Body of pancreas (tissue), 4 donors: ENCODE data around the gene INVS. TPM values are rescaled to one million over a fixed set of nuclear protein-coding genes. Genes with fewer than 3 reads are reported as not detected.

Experiments
- ATAC-seq: fragments of 150-250 bp; one replicate; pipeline ENCODE4 v1.9.1; 2016
- DNase-seq, 4 donors: peaks; one replicate each; pipeline ENCODE4 v3.0.0-alpha.2; 2019
- H3K27ac ChIP-seq, 4 donors: fragments of 200-600 bp; sonication (generic); 1 replicate in 3 of 4; 2 replicates in 1 of 4; pipeline versions ENCODE4 v1.5.1 to v1.6.1; 2016 to 2019; ENCODE audit warnings: mild to moderate bottlenecking in 1 of 4, mixed read lengths in 1 of 4, moderate library complexity in 1 of 4
- H3K27me3 ChIP-seq, 2 donors: fragments of 200-600 bp; sonication (generic); one replicate each; pipeline ENCODE4 v1.6.0; 2016; ENCODE audit warnings: mild to moderate bottlenecking in 1 of 2
- H3K36me3 ChIP-seq, 2 donors: fragments of 200-600 bp; sonication (generic); replicated peaks in 1 of 2; 2 replicates each; pipeline ENCODE4 v1.5.1; 2016; ENCODE audit warnings: low read depth in 2 of 2; ENCODE audit not compliant: insufficient read depth in 1 of 2
- H3K4me1 ChIP-seq: fragments of 200-600 bp; sonication (generic); one replicate; pipeline ENCODE4 v1.6.0; 2016
- H3K4me3 ChIP-seq, 2 donors: fragments of 200-600 bp; sonication (generic); 1 replicate in 1 of 2; 2 replicates in 1 of 2; pipeline ENCODE4 v1.5.1; 2016 to 2019
- H3K9me3 ChIP-seq, 3 donors: fragments of 200-600 bp; sonication (generic); 1 replicate in 2 of 3; 2 replicates in 1 of 3; pipeline ENCODE4 v1.5.1; 2016
- POLR2A ChIP-seq, 3 donors: fragments of 450-650 bp; IDR thresholded peaks; one replicate each; pipeline ENCODE4 v1.6.1; 2016; ENCODE audit warnings: antibody characterized with exemption in 3 of 3, mild to moderate bottlenecking in 2 of 3
- WGBS, 2 donors: methylation state at CpG; one replicate each; pipeline ENCODE4 v1.1.5; 2017; 5-methylcytosine and 5-hydroxymethylcytosine counted together
- intact Hi-C: fragments of 100-400 bp; cut with DNase I; formaldehyde crosslinking; loops from one replicate; pipeline ENCODE4 v1.15.1; 2023
- total RNA-seq, 2 donors: library from RNA; depleted of rRNA; stranded (reverse); fragments of >200 nt; gene quantifications; one replicate each; pipeline ENCODE4 v1.1.0, GENCODE V29; 2016
- TF ChIP-seq, protein P1 (sequence below), 7 experiments: fragments of 450-650 bp in 4 of 7; fragments of 200-600 bp in 3 of 7; sonication (generic) in 3 of 7; IDR thresholded peaks; one replicate each; pipeline ENCODE4 v1.5.1; 2016 to 2019; ENCODE audit warnings: antibody characterized with exemption in 7 of 7

INVS gene
- total RNA-seq, 2 donors from 2014 or later: 28.3 to 29.8 TPM

GRCh38 chr9:100101608-100102007, 2.6 kb downstream of the INVS start:
- 70 to 74% methylated on average over 6 of the region's 6 CpGs for WGBS, 2 donors
- no peaks in the 10 kb centered on the region for H3K9me3 ChIP-seq
- intact Hi-C loops: no loop called here
- H3K27me3 ChIP-seq: no peaks in the 10 kb centered on the region
- H3K36me3 ChIP-seq: peaks cover 0 to 9% of the 10 kb centered on the region in 2 donors
- no peak for ATAC-seq
- TF ChIP-seq, protein P1, sequence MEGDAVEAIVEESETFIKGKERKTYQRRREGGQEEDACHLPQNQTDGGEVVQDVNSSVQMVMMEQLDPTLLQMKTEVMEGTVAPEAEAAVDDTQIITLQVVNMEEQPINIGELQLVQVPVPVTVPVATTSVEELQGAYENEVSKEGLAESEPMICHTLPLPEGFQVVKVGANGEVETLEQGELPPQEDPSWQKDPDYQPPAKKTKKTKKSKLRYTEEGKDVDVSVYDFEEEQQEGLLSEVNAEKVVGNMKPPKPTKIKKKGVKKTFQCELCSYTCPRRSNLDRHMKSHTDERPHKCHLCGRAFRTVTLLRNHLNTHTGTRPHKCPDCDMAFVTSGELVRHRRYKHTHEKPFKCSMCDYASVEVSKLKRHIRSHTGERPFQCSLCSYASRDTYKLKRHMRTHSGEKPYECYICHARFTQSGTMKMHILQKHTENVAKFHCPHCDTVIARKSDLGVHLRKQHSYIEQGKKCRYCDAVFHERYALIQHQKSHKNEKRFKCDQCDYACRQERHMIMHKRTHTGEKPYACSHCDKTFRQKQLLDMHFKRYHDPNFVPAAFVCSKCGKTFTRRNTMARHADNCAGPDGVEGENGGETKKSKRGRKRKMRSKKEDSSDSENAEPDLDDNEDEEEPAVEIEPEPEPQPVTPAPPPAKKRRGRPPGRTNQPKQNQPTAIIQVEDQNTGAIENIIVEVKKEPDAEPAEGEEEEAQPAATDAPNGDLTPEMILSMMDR (IDR thresholded peaks at IDR 0.05): no peak
- TF ChIP-seq POLR2A (IDR thresholded peaks at IDR 0.05): no peak
- no peak for DNase-seq
- H3K4me3 ChIP-seq: no peak overlapping the region
- no peak overlapping the region for H3K27ac ChIP-seq
- peaks cover 22% of the 10 kb centered on the region for H3K4me1 ChIP-seq

- Histone ChIP-seq H3K36me3 (peaks cover 0 to 9% of the 10 kb centered on the region in 2 donors), H3K27ac (no peak overlapping the region), H3K27me3 (no peaks in the 10 kb centered on the region), H3K4me1 (peaks cover 8% of the 10 kb centered on the region), H3K4me3 (no peak overlapping the region), H3K9me3 (no peaks in the 10 kb centered on the region)
- no peak for ATAC-seq
- TF ChIP-seq, protein P1 (IDR thresholded peaks at IDR 0.05): no peak
- no peak for TF ChIP-seq POLR2A (IDR thresholded peaks at IDR 0.05)
- intact Hi-C loops: no loop called here
- WGBS, 2 donors: 81 to 82% methylated on average over 4 of the region's 4 CpGs
- DNase-seq: no peak
These were observed 5.3 kb downstream of the INVS start for GRCh38 chr9:100104314-100104713.

GRCh38 chr9:100105861-100106260, 6.8 kb downstream of the INVS start:
- ATAC-seq (no peak), DNase-seq (no peak)
- Histone ChIP-seq H3K4me1 (peaks cover 1% of the 10 kb centered on the region), H3K27ac (no peak overlapping the region), H3K4me3 (no peak overlapping the region), H3K36me3 (peaks cover 0 to 9% of the 10 kb centered on the region in 2 donors), H3K9me3 (no peaks in the 10 kb centered on the region), H3K27me3 (no peaks in the 10 kb centered on the region)
- WGBS, 2 donors: 0% methylated on average over 1 of the region's 1 CpG
- intact Hi-C loops: no loop called here
- TF ChIP-seq, protein P1 (IDR thresholded peaks at IDR 0.05): no peak
- no peak for TF ChIP-seq POLR2A (IDR thresholded peaks at IDR 0.05)

- WGBS, 2 donors: 80 to 91% methylated on average over 2 of the region's 2 CpGs
- H3K4me3 ChIP-seq: no peak overlapping the region
- no peak overlapping the region for H3K27ac ChIP-seq
- no peaks in the 10 kb centered on the region for H3K27me3 ChIP-seq
- TF ChIP-seq, protein P1 (IDR thresholded peaks at IDR 0.05): no peak
- TF ChIP-seq POLR2A (IDR thresholded peaks at IDR 0.05): no peak
- intact Hi-C loops: no loop called here
- peaks cover 6% of the 10 kb centered on the region for H3K4me1 ChIP-seq
- ATAC-seq (no peak), DNase-seq (no peak)
- peaks cover 0 to 9% of the 10 kb centered on the region in 2 donors for H3K36me3 ChIP-seq
- H3K9me3 ChIP-seq: no peaks in the 10 kb centered on the region
These were observed 7.6 kb downstream of the INVS start for GRCh38 chr9:100106616-100107015.

DNA sequence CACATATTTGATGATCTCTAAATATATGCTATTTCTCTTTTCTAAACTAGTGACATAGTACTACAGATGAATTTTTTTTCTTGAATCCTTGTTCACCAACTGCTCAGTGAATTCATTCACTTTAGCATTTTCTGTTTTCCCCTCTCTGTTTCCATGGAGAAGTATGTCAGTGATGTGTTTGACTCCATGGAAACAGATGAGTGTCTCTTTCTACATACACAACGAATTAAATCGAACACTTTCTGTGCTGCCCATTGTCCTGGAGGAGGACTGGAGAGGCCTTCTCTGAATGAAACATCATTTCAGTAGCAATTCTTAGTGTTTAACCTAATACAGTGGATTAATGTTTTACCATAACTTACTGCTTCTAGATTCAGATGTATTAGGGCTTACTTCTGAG, 9.5 kb downstream of the INVS start:
- intact Hi-C loops: no loop called here
- Histone ChIP-seq H3K27me3 (no peaks in the 10 kb centered on the region), H3K9me3 (no peaks in the 10 kb centered on the region), H3K36me3 (peaks cover 0 to 9% of the 10 kb centered on the region in 2 donors), H3K27ac (no peak overlapping the region), H3K4me3 (no peak overlapping the region), H3K4me1 (peaks cover 6% of the 10 kb centered on the region)
- no peak for TF ChIP-seq POLR2A (IDR thresholded peaks at IDR 0.05)
- TF ChIP-seq, protein P1 (IDR thresholded peaks at IDR 0.05): no peak
- DNase-seq (no peak), ATAC-seq (no peak)
- 74% methylated on average over 2 of the region's 2 CpGs for WGBS, 2 donors
